HG03066 (cell line): ENCODE results near the gene ZNF606.
A peak's percentile ranks its signal among the peaks of the same experiment; 100 is the strongest.

Experiments
- ATAC-seq: cut with Tn5 transposase; IDR thresholded peaks from one replicate; pipeline ENCODE4 v1.9.1; 2021; ENCODE audit warnings: low read depth; ENCODE audit not compliant: unreplicated experiment

Gene ZNF606

GRCh38 chr19:57935731-57936130, 66.9 kb downstream of the ZNF606 start:
- ATAC-seq = no peak

- peak; percentile 60 for ATAC-seq
Observed at GRCh38 chr19:57934820-57935665, 67.6 kb downstream of the ZNF606 start, which contains the start of gene ZNF418. ZNF418 (minus strand) TSS chr19:57935402; CDS start chr19:57933822, 1,580 bp downstream.

- ATAC-seq = no peak
Observed at GRCh38 chr19:57927587-57927986, 75.0 kb downstream of the ZNF606 start.
